Parathyroid adenoma (tissue), 2 donors: Measurements from ENCODE around the gene LPGAT1.
A peak's percentile ranks its signal among the peaks of the same experiment; 100 is the strongest.

ENCODE experiments used
- H2AFZ ChIP-seq: fragments of 300-600 bp; sonication (generic); one replicate; pipeline ENCODE4 v1.7.0; 2017; ENCODE audit warnings: antibody characterized with exemption, mild to moderate bottlenecking
- H3K27ac ChIP-seq: fragments of 300-600 bp; sonication (generic); one replicate; pipeline ENCODE4 v1.7.0; 2017
- H3K27me3 ChIP-seq: fragments of 300-600 bp; sonication (generic); one replicate; pipeline ENCODE4 v1.7.0; 2017; ENCODE audit warnings: low read length; ENCODE audit not compliant: control insufficient read depth, insufficient read depth
- H3K36me3 ChIP-seq: fragments of 300-600 bp; sonication (generic); one replicate; pipeline ENCODE4 v1.7.0; 2017; ENCODE audit warnings: low read length; ENCODE audit not compliant: control insufficient read depth, insufficient read depth
- H3K4me1 ChIP-seq: fragments of 300-600 bp; sonication (generic); one replicate; pipeline ENCODE4 v1.7.0; 2017; ENCODE audit warnings: control low read depth
- H3K4me2 ChIP-seq: fragments of 300-600 bp; sonication (generic); one replicate; pipeline ENCODE4 v1.7.0; 2017; ENCODE audit warnings: low read length
- H3K4me3 ChIP-seq: fragments of 300-600 bp; sonication (generic); one replicate; pipeline ENCODE4 v1.7.0; 2017; ENCODE audit warnings: low read depth, low read length
- H3K79me2 ChIP-seq: fragments of 300-600 bp; sonication (generic); one replicate; pipeline ENCODE4 v1.7.0; 2017; ENCODE audit warnings: control low read depth
- H3K9ac ChIP-seq: fragments of 300-600 bp; sonication (generic); one replicate; pipeline ENCODE4 v1.7.0; 2017; ENCODE audit warnings: mild to moderate bottlenecking
- H3K9me3 ChIP-seq: fragments of 300-600 bp; sonication (generic); one replicate; pipeline ENCODE4 v1.7.0; 2017; ENCODE audit warnings: low read length; ENCODE audit not compliant: control insufficient read depth
- CTCF ChIP-seq: fragments of 300-600 bp; sonication (generic); IDR thresholded peaks from one replicate; pipeline ENCODE4 v1.7.0; 2017; ENCODE audit warnings: antibody characterized with exemption, mild to moderate bottlenecking
- donor health status: primary hyperparathyroidism.

Gene LPGAT1

GRCh38 chr1:211829343-211830054, 1.1 kb downstream of the LPGAT1 start:
- Histone ChIP-seq H3K9ac (no peak overlapping the region), H3K27ac (peak overlapping the region; percentile 39)
- TF ChIP-seq CTCF = no peak

GRCh38 chr1:211828584-211829342, 1.8 kb downstream of the LPGAT1 start:
- TF ChIP-seq CTCF = no peak
- Histone ChIP-seq H3K9me3 (no peaks in the 10 kb centered on the region), H3K36me3 (no peaks in the 10 kb centered on the region), H3K79me2 (no peaks in the 10 kb centered on the region), H3K27me3 (no peaks in the 10 kb centered on the region), H3K4me3 (peak overlapping the region; percentile 60), H2AFZ (no peak overlapping the region), H3K4me2 (peak overlapping the region; percentile 78), H3K4me1 (no peaks in the 10 kb centered on the region), H3K9ac (no peak overlapping the region), H3K27ac (no peak overlapping the region)

More at GRCh38 chr1:211829343-211830054, 1.1 kb downstream of the LPGAT1 start:
- Histone ChIP-seq H3K27me3 (no peaks in the 10 kb centered on the region), H3K9me3 (no peaks in the 10 kb centered on the region), H3K36me3 (no peaks in the 10 kb centered on the region), H3K79me2 (no peaks in the 10 kb centered on the region), H3K4me1 (no peaks in the 10 kb centered on the region), H2AFZ (peak overlapping the region; percentile 60), H3K4me3 (peak overlapping the region; percentile 60), H3K4me2 (peak overlapping the region; percentile 78)

GRCh38 chr1:211827051-211827450, 3.5 kb downstream of the LPGAT1 start:
- Histone ChIP-seq H3K36me3 (no peaks in the 10 kb centered on the region), H3K79me2 (no peaks in the 10 kb centered on the region), H3K9me3 (no peaks in the 10 kb centered on the region), H3K4me3 (no peak overlapping the region), H3K4me2 (no peak overlapping the region), H3K27me3 (no peaks in the 10 kb centered on the region), H3K9ac (no peak overlapping the region), H2AFZ (no peak overlapping the region), H3K27ac (no peak overlapping the region), H3K4me1 (no peaks in the 10 kb centered on the region)
- no peak for TF ChIP-seq CTCF

GRCh38 chr1:211825980-211826379, 4.6 kb downstream of the LPGAT1 start:
- Histone ChIP-seq H3K4me3 (no peak overlapping the region), H3K27me3 (no peaks in the 10 kb centered on the region), H2AFZ (no peak overlapping the region), H3K27ac (no peak overlapping the region), H3K4me2 (no peak overlapping the region), H3K79me2 (no peaks in the 10 kb centered on the region), H3K9me3 (no peaks in the 10 kb centered on the region), H3K4me1 (no peaks in the 10 kb centered on the region), H3K9ac (no peak overlapping the region), H3K36me3 (no peaks in the 10 kb centered on the region)
- no peak for TF ChIP-seq CTCF
